AG09319 (cell line): Measurements from ENCODE around the gene URM1.
"Not testable (repeated sequence)": the region's sequence is repeated elsewhere in the genome, so short reads cannot be mapped to it uniquely, and the experiment has no call there.

Experiments used
- DNase-seq: peaks from one replicate; pipeline ENCODE4 v3.0.0-alpha.2; 2010; ENCODE audit warnings: low read depth; ENCODE audit errors: extremely low read depth
- TF ChIP-seq, protein P1 (sequence below): IDR thresholded peaks from 2 replicates; pipeline ENCODE4 v1.5.1; 2011; ENCODE audit warnings: low read depth, mild to moderate bottlenecking, inconsistent platforms, low read length, moderate library complexity

Gene URM1

DNA sequence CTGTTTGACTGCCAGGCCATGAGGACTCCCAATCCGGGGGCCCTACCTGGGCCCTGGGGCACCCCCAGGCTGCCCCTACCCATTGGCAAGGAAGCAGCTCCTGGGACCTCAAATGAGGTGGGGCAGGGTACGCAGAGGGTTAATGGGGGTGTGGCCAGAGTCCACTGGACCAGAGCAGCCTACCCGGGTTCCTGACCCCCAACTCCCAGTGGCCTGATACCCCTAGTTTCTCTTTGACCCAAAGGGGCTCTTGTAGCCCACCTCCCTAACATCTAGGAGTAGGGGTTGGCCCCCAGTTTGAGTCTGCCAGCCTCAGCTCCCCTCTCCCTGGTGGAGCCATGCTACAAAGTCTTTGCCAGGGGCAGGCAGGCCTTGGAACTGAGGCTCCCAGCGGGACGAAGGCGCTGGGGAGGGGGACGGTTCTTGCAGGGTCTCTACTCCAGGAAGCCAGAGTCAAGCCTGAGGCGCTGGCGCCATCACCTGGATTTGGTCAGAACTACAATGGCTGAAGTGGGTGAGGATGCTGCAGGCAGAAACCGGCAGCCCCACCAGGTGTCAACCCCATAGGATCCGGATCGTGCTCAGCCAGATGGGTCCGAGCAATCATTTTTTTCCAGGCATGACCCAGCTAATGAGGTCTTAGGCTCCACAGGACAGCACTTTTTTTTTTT lies 41.1 kb downstream of the URM1 start:
- DNase-seq, result no peak
- TF ChIP-seq, protein P1, sequence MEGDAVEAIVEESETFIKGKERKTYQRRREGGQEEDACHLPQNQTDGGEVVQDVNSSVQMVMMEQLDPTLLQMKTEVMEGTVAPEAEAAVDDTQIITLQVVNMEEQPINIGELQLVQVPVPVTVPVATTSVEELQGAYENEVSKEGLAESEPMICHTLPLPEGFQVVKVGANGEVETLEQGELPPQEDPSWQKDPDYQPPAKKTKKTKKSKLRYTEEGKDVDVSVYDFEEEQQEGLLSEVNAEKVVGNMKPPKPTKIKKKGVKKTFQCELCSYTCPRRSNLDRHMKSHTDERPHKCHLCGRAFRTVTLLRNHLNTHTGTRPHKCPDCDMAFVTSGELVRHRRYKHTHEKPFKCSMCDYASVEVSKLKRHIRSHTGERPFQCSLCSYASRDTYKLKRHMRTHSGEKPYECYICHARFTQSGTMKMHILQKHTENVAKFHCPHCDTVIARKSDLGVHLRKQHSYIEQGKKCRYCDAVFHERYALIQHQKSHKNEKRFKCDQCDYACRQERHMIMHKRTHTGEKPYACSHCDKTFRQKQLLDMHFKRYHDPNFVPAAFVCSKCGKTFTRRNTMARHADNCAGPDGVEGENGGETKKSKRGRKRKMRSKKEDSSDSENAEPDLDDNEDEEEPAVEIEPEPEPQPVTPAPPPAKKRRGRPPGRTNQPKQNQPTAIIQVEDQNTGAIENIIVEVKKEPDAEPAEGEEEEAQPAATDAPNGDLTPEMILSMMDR, result peak; percentile 58

DNA sequence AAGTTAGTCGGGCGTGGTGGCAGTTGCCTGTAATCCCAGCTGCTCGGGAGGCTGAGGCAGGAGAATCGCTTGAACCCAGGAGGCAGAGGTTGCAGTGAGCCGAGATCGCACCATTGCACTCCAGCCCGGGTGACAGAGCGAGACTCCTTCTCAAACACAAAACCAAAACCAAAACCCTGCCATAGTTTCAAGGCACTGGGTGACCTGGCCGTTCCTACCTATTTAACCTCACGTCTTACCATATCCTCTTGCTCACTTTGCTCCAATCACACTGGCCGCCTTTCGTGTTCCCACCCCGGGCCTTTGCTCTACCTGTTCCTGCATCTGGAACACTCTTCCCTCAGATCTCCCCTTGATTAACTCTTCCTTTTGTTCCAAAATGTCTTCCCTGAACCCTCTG lies 42.6 kb downstream of the URM1 start:
- DNase-seq, result not testable (repeated sequence)

DNA sequence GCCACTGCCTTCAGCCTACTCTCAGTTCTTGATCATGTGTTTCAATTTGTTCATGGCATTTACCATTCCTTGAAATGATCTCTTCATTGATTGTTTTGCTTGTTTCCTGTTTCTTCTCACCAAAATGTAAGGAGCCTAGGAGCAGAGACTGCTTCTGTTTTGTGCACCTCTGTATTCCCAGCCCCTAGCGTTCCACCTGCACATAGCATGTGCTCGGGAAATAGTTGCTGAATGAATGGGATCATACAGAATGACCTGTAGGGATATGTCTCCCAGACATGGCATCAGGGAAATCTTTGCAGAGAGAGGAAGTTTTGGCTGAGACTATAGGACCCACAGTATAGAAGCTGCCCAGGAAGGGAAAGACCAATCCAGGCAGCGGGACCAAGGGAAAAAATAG lies 43.3 kb downstream of the URM1 start:
- DNase-seq, result no peak
- TF ChIP-seq, protein P1, result no peak

DNA sequence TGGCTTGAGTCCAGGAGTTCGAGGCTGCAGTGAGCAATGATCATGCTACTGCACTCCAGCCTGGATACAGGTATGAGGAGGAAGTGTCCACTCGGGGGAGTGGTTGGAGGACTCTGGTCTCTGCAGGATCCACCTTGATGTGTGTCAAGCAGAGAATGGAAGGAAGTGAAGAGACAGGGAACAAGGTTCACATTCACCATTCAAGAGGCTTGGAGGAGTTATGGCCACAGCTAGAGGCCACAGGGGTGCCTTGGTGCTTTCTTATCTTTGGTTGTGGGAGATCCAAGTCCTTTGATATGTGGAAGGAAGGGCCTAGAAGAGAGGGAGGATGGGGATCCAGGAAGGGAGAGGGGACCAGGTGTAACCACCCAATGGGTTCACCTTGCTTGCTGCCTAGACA lies 44.1 kb downstream of the URM1 start:
- TF ChIP-seq, protein P1, result no peak
- no peak for DNase-seq

DNA sequence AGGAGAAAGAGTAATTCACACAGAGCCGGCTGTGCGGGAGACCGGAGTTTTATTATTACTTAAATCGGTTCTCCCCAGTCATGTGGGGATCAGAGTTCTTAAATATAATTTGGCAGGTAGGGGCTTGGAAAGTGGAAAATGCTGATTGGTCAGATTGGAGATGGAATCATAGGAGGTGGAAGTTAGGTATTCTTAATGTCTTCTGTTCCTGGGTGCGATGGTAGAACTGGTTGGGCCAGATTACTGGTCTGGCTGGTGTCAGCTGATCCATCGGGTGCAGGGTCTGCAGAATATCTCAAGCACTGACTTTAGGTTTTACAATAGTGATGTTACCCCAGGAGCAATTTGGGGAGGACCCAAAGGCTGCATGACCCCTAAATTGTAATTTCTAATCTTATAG lies 44.8 kb downstream of the URM1 start:
- DNase-seq, result no peak
- TF ChIP-seq, protein P1, result no peak

DNA sequence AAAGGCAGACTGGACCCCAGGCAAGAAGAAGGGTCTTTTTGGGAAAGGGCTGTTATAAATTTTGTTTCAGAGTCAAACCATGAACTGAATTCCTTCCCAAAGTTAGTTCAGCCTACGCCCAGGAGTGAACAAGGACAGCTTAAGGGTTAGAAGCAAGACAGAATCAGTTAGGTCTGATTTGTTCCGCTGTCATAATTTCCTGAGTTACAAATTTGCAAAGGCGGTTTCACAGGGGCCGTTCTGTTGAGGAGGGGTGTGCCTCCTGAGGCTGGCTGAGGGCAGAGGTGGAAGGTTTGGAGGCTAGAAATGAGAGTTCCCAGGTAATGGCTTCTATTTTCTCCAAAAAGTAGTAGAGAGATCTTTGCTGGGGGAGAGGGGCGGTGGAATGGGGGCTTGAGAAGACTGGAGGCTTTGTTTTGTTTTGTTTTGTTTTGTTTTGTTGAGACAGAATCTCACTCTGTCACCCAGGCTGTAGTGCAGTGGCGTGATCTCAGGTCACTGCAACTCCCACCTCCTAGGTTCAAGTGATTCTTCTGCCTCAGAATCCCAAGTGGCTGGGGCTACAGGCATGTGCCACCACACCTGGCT lies 45.4 kb downstream of the URM1 start:
- TF ChIP-seq, protein P1, result no peak
- no peak for DNase-seq

DNA sequence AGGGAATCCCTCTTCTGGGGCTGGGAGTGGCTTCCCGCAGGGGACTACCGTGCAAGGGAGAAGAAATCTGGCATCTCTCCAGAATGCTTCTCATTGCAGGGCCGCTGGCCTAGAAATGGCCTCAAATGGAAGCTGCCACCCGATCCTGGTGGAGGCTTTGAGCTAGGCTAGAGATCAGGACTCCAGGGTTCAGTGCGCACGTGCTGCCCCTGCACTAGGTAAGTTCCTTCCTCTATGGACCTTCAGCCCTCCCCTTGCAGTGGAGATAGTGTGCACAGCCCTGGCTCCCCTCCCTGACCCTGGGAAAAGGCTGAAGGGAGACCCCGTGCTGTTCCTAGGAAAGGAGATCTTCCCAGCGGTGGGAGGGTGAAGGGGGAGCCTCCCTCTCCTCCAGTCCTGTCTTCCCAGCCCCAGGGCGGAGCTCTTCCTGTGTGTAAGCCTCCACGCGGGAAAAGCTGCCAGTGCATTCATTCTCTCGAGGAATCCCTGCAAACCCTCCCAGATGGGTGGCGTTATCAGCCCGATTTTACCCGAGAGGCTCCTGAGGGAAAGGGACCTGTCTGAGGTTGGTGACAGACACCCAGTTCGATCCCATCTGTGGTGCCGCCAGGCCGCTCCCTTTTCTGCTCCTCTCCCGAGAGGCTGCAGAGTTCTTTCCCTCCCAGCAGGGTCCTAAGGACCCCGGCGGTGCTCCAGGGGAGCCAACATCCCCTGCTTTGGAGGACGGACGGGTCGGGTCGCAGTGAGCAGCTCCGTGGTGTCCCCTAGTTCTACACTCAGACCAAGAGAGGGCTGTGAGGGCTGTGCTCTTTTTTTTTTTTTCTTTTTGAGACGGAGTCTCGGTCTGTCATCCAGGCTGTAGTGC lies 48.1 kb downstream of the URM1 start:
- no peak for DNase-seq

More for the DNA sequence above, 48.1 kb downstream of the URM1 start:
- TF ChIP-seq, protein P1, result no peak
